Smooth muscle cell of the brain vasculature (primary cell): Measurements from ENCODE around the gene DTYMK.
"Not testable (repeated sequence)": the region's sequence is repeated elsewhere in the genome, so short reads cannot be mapped to it uniquely, and the experiment has no call there.

Experiments
- DNase-seq: peaks from one replicate; pipeline ENCODE4 v3.0.0-alpha.2; 2012; ENCODE audit warnings: low read depth, low spot score

Gene DTYMK, protein sequence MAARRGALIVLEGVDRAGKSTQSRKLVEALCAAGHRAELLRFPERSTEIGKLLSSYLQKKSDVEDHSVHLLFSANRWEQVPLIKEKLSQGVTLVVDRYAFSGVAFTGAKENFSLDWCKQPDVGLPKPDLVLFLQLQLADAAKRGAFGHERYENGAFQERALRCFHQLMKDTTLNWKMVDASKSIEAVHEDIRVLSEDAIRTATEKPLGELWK

DNA sequence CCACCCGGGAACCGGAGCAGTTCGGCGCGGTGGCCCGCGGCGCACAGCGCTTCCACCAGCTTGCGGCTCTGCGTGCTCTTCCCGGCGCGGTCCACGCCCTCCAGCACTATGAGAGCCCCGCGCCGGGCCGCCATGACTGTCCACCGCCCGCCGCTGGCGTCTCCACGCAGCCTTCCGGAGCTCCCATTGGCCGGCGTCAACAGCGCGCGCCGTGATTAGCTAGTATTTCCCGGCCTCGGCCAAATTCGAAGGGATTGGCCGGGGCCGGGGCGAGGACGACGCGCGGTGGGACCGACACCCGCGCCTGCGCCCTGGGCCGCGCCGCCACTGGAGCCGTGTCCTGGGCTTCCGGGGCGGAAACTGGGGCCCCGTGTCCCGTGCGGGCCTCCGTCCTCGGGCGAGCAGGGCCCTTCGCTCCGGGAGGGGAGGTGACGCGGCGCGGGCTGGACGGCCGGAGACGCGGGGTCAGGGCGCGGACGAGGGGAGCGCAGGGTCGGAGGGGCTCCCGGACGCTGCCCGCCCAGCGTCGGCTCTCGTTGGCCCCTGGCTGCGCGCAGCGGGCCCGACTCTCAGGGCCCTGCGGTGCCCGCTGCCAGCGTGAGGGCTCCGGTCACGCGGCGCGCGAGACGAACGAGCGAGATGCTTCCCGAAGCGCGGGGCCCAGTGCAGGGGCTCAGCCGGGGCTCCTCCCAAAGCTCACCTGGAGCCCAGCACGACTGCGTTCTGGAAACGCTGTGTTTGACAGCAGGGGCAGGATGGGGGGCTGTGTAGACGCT is at the start of gene DTYMK:
TSS of gene DTYMK (minus strand) at position 166 of the 776 bp plus-strand sequence. CDS start at position 134, 32 bp downstream.
- DNase-seq: peak; percentile 89

DNA sequence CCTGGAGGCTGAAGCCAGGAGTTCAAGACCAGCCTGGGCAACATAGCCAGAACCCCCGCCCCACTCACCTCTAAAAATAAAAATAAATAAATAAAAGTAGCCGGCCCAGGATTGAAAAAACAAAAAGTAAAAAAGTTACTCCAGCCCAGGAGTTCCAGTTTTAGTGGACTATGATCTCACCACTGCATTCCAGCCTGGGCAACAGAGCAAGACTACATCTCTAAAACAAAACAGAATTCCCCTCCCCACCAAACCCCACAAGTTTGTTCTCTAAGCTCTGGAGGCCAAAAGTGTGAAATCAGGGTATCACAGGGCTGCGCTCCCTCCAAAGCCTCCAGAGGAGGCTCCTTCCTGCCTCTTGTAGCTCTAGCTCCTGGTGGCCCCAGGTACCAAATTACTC is 49.5 kb upstream of the DTYMK start:
- no peak for DNase-seq

DNA sequence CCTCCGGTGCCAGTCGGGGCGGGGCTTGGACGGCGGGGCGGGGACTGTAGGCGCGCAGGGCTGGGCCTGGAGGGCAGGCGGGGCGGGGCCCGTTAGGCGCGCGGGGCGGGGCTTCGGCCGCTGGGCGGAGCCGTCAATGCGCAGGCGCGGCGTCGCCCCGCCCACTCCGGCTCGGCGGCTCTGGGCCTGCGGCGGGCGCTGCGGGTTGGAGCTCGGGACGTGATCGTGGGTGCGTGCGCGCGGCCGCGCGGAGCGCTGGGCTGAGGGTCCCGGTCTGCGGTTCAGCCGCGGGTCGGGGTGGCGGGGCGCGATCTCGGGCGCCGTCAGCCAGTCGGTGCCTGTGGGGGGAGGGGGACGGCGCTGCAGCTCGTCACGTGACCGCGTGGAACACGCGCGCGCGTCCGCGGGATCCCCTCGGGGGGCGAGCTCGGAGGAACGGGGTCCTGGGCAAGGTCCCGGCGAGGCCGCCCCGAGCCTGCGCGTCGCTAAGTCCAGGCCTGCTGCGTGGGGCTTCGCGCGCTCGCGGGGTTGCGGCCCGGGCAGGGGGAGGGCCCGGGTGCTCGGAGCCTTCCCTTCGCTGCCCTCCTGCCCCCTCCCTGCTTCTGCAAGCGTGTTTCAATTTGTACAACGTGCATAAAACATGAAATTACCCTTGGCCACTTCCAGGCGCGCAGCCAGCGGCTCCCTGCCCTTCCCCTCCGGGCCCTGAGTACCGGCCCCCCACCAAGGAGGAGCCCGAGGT is 48.0 kb upstream of the DTYMK start, which contains the start of gene D2HGDH:
TSS of gene D2HGDH (plus strand) at position 164 of the 742 bp plus-strand sequence. CDS start 595 bp downstream, outside the sequence.
- DNase-seq: peak; percentile 44

DNA sequence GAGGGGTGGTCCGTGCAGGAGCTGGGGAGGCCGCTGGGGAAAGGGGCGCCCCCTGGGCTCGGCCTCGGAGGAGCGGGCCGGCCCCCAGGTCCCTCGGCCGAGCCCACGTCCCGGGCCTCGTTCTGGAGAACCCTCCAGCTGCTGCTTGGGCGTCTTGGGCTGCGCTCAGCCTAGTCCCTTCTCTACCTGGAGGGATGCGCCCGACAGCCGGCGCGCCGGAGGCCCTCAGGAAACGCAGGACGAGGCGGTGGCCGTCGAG is 47.5 kb upstream of the DTYMK start:
- DNase-seq: no peak

DNA sequence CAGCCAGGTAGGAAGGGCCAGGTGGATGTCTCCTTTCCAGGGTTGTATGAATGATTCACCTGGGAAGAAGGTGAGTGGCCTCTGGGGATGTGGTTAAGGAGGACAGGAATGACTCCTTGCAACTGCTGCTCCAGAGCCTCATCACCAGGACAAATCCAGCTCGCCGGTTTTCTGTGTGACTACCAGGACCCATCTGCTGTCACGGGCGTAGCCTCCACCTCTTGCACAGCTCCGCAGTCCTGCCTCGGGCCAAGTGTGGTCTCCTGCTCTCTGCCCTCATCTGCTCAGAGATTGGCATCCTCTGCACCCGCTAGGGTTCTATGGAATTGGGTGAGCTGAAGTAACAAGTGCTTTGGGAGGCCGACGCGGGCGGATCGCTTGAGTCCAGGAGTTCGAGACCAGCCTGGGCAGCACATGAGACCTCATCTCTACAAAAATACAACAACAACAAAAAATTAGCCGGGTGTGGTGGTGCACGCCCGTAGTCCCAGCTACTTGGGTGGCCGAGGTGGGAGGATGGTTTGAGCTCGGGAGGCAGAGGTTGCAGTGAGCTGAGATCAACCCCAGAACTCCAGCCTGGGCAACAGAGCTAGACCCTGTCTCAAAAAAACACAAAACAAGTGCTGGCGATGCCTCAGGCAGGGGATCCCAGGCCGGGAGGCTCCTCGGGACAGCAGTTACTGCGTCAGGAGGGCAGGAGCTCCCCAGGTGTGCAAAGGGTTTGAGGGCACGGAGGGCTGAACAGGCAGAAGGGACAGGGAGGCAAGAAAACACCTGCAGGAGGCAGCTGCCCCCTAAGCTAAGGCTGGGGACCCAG is 47.0 kb upstream of the DTYMK start:
- no peak for DNase-seq

DNA sequence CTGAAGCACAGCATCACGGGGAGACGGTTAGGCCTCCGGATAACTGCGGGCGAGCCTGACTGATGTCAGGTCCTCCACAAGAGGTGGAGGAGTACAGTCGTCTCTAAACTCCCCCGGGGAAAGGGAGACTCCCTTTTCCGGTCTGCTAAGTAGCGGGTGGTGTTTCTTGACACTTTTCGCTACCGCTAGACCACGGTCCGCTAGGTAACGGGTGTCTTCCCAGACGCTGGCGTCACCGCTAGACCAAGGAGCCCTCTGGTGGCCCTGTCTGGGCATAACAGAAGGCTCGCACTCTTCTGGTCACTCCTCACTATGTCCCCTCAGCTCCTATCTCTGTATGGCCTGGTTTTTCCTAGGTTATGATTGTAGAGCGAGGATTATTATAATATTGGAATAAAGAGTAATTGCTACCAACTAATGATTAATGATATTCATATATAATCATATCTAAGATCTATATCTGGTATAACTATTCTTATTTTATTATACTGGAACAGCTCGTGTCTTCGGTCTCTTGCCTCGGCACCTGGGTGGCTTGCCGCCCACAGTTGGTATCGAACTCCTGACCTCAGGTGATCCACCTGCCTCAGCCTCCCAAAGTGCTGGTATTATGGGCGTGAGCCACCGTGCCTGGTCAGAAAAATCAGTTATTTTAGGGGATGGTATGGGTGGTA is 46.0 kb upstream of the DTYMK start:
- DNase-seq: not testable (repeated sequence)

DNA sequence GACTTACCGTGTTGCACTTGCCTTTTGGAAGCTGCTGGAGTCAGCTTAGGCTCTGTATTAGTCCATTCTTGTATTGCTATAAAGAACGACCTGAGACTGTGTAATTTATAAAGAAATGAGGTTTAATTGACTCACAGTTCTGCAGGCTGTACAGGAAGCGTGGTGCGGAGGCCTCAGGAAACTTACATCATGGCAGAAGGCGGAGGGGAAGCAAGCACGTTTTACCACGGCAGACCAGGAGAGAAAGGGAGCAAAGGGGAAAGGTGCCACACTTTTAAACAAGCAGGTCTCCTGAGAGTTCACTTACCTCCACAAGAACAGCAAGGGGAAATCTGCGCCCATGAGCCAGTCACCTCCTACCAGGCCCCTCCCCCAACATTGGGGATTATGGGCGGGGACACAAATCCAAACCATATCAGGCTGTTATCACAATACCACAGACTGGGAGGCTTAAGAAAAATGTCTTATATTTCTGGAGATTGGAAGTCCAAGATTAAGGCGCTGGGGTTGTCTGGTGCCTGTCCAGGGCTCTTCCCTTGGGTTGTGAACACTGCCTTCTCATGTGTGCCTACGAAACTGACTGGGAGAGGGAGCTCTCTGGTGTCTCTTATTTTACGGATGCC is 44.2 kb upstream of the DTYMK start:
- DNase-seq: no peak

DNA sequence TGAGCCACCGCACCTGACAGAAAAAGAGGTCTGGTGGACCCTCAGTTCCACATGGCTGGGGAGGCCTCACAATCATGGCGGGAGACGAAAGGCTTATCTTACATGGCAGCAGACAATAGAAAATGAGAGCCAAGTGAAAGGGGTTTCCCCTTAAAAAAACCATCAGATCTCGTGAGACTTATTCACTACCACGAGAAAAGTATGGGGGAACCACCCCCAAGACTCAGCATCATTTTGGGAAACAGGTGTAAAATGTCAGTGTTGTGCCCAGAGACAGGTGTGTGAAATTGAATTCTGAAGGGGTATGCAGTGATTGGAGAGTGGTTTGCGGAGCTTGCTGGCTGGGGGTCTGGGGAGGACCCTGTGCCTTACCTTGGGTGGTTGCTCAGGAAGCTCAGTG is 43.3 kb upstream of the DTYMK start:
- DNase-seq: no peak

DNA sequence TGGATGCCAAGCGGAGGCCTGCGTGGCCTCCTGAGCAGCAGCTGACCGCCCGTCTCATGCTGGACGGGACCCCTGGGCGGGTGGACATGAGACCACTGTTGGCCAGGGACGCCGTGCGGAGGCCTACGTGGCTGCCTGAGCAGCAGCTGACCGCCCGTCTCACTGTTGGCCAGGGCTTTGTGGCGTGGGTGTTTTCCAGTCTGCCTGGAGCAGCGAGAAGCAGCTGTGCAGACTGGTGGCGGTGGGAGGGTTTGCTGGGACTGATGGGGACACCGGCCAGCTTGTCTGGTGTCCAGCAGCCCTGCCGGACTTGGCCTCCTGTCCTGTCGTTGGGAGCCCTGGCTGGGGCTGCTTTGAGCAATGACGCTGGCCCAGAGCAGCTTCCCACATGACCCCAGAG is 42.0 kb upstream of the DTYMK start:
- DNase-seq: no peak

DNA sequence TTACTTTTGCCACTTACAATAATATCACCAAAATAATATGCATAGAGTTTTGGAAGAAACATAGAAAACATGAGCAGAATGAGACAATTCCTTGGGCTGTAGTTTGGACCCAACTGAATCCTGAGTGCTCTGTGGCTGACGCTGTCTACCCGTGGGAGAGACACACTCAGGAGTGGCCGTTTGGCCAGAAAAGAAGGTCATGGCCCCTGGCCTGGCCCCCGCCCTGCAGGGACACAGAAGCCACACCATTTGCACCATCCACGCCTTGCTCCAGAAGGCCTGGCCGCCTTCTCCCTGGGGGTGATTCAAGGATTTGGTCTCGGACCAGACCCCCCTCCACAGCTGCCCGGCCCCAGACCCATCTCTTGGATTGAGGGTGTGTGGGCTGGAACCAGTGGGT is 41.4 kb upstream of the DTYMK start:
- no peak for DNase-seq

DNA sequence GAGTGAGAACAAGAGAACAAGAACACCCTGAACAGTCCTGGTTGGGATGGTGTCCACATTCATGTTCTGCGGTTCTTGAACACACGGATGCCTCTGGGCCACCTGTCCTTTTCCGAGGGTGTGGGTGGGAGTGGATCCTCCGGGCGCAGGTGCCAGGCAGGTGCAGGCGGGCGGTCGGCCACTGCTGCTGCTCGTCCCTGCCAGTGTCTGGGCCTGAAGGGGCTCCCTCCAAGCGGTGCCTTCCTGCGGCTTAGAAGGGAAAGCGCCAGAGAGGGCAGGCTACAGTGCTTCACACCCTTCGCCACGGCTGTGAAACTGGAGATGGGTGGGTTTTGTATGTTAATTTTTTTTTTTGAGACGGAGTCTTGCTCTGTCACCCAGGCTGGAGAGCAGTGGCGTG is 39.8 kb upstream of the DTYMK start:
- no peak for DNase-seq

DNA sequence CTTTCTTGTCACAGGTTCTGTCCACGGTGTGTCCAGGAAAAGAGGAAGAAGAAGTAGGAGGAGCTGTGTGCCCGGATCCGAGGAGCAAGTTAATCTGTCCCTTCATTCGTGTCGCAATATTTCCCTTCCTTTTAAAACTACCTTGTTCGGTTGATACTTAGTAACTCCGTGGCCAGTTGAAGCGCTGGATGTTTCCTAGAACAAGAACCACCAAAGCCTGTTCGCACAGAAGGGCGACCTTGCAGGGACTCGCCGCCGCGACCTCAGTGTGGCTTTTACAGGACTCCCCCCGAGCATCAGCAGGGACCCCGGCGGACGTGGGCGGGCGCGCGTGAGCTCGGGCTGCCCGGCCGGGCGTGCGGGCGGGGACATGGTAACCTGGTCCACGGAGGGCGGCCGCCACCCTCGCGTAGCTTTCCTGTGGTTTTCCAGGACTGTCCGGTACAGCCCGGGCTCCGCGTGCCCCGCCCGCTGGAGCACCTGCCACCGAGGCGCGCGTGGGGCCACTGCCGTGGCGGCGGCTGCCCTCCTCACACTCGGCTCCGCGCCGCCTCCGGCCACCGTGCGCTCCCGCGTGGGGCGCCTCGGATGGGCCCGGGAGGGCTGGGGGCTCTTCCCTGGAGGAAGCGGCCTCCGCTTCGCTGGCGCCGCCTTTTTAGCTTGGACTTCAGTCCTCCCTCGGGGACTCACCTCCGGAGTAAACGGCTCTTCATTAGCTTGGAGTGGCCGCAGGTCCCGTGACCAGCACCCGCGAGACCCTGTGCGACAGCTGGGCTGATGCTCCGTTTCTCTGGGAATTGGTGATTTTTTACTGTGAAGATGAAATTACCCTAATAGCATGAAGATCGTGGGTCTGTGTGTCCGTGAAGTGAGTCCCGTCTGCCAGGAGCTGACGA is 38.6 kb upstream of the DTYMK start:
- no peak for DNase-seq

DNA sequence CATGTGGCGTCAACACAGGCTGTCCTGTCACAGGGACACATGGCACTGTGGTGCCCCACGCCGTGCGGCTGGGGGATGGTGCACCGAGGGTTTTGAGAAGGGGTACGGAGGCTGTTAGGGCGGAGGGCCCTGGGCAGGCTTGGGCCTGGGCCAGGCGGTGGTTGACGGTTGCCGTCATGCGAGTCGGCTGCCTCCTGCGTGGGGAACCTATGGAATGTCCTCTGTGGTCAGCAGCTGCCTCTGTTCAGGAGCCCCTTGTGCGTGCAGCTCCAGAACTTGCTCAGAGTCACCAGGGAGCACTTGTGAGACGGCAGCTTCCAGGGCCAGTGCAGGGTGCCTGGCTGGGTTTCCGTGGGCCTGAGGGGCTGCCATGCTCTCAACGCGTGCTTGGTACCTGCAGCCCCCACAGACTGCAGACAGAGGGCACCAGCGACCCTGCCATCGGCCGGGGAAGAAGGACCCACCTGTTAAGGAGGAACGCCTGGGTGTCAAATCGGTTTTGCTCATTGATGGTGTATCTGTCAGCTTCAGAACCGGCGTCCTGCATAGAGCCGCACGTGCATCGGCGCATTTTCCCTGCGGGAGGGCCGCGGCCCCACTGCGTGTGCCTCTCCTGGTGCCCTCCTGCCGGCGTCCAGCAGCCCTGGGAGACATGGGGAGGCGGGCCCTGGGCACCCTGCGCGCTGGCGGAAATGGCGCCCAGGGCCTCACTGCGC is 37.8 kb upstream of the DTYMK start:
- DNase-seq: no peak

DNA sequence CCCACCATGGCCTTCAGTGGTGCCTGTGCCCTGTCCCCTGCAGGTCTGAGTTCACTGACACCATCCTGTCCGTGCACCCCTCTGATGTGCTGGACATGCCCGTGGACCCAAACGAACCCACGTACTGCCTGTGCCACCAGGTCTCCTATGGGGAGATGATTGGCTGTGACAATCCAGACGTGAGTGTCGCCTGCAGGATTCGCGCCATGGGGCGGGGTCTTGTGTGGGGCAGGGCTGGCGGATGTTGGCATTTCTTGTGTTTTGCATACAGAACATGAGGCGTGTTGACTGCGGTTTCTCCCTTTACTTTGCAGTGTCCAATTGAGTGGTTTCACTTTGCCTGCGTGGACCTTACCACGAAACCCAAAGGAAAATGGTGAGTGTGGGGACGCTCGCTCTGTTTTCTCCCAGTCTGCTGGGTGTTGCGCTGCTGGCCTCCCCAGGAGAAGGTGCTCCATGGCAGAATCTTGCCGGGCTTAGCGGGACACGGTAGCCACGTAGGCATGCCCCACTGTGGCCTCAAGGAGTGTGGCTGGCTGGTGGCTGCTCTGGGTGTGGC is 36.4 kb upstream of the DTYMK start:
- no peak for DNase-seq

DNA sequence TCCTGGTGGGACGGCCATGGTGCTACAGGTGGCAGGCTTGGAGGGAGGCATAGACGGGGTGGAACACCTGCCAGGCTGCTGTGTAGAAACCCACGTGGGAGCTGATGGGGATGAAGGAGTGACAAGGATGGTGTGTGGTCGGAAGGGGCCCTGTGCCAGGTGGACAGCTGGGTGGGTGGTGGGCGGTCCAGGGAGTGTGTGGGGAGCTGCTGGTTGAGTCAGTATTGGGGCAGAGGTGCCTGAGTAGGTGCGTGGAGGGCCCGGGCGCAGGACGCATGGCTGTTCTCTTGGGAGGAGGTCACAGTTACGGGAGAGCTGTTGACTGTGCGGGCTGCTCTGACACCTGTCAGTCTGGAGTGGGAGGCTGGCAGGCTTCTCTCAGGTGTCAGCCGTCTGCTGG is 35.2 kb upstream of the DTYMK start:
- no peak for DNase-seq

DNA sequence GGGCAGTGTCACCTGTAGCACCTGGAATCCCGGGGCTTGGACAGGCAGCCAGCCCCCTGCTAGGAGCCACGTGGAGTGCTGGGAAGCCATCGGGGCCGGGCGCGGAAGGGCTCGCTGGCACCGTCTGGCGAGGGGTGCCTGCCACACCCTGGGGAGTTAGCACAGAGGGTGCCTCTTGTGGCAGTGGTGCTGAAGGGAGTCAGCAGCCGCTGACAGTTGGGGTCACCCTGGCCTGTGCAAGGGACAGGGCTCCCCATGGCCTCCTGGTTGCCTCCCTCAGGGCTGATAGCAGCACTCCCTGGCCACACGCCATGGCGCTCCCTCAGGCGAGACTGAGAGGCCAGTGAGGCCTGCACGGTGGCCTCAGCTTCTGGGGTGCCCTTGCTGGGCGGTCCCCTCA is 33.9 kb upstream of the DTYMK start:
- no peak for DNase-seq

DNA sequence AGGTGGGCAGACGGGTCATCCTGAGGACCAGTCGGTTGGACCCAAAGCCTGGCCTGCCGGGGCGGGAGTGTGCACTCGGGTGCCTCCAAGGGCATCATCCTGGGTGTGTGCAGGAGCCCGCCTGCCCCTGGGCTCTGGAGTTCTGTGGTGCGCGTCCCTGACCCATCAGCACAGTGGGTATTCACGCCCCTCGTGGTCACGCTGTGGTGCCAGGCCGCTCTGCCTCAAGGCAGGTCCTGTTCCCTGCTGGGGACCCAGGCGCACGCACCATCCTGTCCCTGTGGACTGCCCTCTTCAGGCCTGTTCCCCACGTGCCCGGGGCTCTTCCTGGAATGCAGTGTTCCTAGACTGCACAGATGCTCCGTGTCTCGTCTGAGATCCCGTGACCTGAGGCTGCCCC is 33.5 kb upstream of the DTYMK start:
- DNase-seq: no peak

DNA sequence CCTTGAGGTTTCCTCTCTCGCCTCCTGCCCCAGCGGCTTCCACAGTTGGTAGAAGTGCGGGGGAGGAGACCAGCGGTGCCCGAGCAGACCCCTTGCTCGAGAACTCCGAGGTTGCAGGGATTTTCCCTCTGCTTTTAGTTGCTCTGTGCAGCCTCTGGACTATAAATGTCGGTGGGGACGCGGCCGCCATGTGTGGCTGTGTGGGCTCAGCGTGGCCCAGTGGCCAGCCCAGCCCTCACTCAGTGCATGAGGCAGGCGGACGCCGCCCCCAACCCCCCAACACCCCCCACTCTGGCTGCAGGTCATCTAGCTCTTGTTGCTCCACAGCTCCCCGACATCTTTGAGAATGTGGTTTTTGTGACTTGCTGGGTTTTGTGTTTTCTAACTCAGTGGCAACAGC is 32.5 kb upstream of the DTYMK start:
- no peak for DNase-seq

DNA sequence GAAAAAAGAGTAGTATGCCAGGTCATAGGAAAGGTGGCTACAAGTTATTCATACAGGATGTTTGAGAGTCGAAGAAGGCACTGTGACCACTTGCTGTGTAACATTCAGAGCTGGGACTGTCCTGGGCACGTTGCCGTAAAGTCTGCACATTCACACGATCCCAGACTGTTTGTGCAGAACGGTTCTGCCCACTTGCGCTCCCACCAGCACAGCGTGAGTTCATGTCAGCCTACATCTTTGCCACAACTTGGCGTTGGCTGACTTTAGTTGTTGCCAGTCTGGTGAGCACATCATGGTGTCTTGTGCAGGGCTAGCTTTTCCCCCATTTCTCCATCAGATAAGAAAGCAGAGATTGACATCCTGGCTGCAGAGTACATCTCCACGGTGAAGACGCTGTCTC is 22.3 kb upstream of the DTYMK start:
- DNase-seq: no peak
